Adrenal gland (tissue), 5 donors: ENCODE data around the gene SCN3B.

Experiments used
- POLR2A ChIP-seq, 2 donors: fragments of 450-650 bp; IDR thresholded peaks; one replicate each; pipeline ENCODE4 v1.6.1; 2017; ENCODE audit warnings: antibody characterized with exemption in 2 of 2, mild to moderate bottlenecking in 2 of 2, moderate library complexity in 1 of 2
- TF ChIP-seq, protein P1 (sequence below), 6 experiments: fragments of 450-650 bp in 4 of 6; fragments of 200-600 bp in 2 of 6; sonication (generic) in 1 of 6; IDR thresholded peaks; 1 replicate in 5 of 6; 2 replicates in 1 of 6; pipeline versions ENCODE4 v1.5.1 to v1.8.0; 2016 to 2021; ENCODE audit warnings: antibody characterized with exemption in 6 of 6, mild to moderate bottlenecking in 2 of 6, moderate library complexity in 1 of 6
- donor health status: DM: no; HTN: no; CAD: no.

DNA sequence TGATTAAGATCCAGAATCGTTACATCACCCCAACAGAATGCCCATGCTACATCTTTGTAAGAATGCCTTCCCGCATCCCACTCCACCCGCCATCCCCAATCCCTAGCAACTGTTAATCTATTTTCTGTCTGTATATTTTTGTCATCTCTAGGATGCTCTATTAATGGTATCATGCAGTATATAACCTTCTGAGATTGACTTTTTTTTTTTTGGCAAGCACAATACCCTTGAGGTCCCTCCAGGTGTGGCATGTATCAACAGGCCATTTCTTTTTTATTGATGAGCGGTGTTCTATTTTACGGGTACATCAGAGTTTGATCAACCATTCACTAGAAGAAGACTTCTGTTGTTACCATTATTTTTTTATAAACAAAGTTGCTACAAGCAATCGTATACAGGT, 30.2 kb upstream of the SCN3B start:
- TF ChIP-seq, protein P1, sequence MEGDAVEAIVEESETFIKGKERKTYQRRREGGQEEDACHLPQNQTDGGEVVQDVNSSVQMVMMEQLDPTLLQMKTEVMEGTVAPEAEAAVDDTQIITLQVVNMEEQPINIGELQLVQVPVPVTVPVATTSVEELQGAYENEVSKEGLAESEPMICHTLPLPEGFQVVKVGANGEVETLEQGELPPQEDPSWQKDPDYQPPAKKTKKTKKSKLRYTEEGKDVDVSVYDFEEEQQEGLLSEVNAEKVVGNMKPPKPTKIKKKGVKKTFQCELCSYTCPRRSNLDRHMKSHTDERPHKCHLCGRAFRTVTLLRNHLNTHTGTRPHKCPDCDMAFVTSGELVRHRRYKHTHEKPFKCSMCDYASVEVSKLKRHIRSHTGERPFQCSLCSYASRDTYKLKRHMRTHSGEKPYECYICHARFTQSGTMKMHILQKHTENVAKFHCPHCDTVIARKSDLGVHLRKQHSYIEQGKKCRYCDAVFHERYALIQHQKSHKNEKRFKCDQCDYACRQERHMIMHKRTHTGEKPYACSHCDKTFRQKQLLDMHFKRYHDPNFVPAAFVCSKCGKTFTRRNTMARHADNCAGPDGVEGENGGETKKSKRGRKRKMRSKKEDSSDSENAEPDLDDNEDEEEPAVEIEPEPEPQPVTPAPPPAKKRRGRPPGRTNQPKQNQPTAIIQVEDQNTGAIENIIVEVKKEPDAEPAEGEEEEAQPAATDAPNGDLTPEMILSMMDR (IDR thresholded peaks at IDR 0.05) = no peak
- TF ChIP-seq POLR2A (IDR thresholded peaks at IDR 0.05) = no peak
